Breast epithelium (tissue), 3 donors: Measurements from ENCODE around the gene ZNF407.

Experiments used
- POLR2AphosphoS5 ChIP-seq, 3 donors: sonication (generic); formaldehyde crosslinking; IDR thresholded peaks; one replicate each; pipeline ENCODE4 v1.6.1; 2017; ENCODE audit warnings: antibody characterized with exemption in 3 of 3
- TF ChIP-seq, protein P1 (sequence below), 3 donors: fragments of 450-650 bp; IDR thresholded peaks; one replicate each; pipeline ENCODE4 v1.5.1; 2016 to 2017; ENCODE audit warnings: antibody characterized with exemption in 3 of 3, mild to moderate bottlenecking in 3 of 3, moderate library complexity in 3 of 3

DNA sequence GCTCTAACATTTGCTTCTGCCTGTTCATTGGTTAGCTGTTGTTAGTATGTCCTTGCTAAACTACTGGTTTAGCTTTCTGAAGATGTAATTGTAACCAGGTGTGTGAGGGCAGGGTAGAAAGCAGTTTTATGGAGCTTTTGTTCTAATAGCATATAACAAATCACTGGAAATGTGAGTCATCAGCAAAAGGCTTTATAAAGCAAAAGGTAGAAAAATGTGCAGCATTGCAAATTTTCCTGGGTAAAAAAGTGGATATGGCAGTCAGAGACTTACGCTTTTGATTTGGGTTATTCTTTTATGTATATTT is 85.3 kb downstream of the ZNF407 start:
- TF ChIP-seq, protein P1, sequence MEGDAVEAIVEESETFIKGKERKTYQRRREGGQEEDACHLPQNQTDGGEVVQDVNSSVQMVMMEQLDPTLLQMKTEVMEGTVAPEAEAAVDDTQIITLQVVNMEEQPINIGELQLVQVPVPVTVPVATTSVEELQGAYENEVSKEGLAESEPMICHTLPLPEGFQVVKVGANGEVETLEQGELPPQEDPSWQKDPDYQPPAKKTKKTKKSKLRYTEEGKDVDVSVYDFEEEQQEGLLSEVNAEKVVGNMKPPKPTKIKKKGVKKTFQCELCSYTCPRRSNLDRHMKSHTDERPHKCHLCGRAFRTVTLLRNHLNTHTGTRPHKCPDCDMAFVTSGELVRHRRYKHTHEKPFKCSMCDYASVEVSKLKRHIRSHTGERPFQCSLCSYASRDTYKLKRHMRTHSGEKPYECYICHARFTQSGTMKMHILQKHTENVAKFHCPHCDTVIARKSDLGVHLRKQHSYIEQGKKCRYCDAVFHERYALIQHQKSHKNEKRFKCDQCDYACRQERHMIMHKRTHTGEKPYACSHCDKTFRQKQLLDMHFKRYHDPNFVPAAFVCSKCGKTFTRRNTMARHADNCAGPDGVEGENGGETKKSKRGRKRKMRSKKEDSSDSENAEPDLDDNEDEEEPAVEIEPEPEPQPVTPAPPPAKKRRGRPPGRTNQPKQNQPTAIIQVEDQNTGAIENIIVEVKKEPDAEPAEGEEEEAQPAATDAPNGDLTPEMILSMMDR (IDR thresholded peaks at IDR 0.05) = no peak
- no peak for TF ChIP-seq POLR2AphosphoS5 (IDR thresholded peaks at IDR 0.05)
